GM12878 (cell line): ENCODE data around the gene IL17RB. TPM values are rescaled to one million over a fixed set of nuclear protein-coding genes. Genes with fewer than 3 reads are reported as not detected.

Experiments used
- ATAC-seq: fragments of 200-7000 bp; cut with Tn5 transposase; 3 replicates; pipeline ENCODE4 v1.9.1; 2020; ENCODE audit warnings: mild to moderate bottlenecking, moderate library complexity
- BruUV-seq: library from RNA; stranded (reverse); fragments of 400-500 nt; replicated peaks from 2 replicates; lab custom pipeline; 2021; lab: Mats Ljungman, UMichigan
- CTCF ChIA-PET: fragments of 300-600 bp; sonication (Branson Sonifier 250); formaldehyde crosslinking; extraction: SDS; loops from one replicate; lab custom pipeline; 2021; ENCODE audit warnings: inconsistent platforms; lab: Yijun Ruan, JAX
- POLR2A ChIA-PET: fragments of 350-600 bp; formaldehyde crosslinking; extraction: SDS; loops from one replicate; lab custom pipeline; 2021; ENCODE audit warnings: inconsistent platforms; lab: Charles Lee
- RAD21 ChIA-PET: fragments of 300-600 bp; sonication (Branson Sonifier 250); formaldehyde crosslinking; loops from one replicate; lab custom pipeline; 2023; ENCODE audit warnings: antibody characterized with exemption; ENCODE audit not compliant: unreplicated experiment; lab: Charles Lee
- SMC1A ChIA-PET: fragments of 300-600 bp; sonication (Branson Sonifier 250); formaldehyde crosslinking; loops from one replicate; lab custom pipeline; 2023; ENCODE audit not compliant: unreplicated experiment, uncharacterized antibody; lab: Charles Lee
- DNase-seq: peaks from one replicate; pipeline ENCODE4 v3.0.0-alpha.2; 2011; ENCODE audit warnings: low read depth, low spot score
- FAIRE-seq: peaks from 3 replicates; lab custom pipeline; 2011; peaks lifted over from hg19 to GRCh38; lab: Jason Lieb, UNC
- H2AFZ ChIP-seq: 2 replicates; pipeline ENCODE4 v1.6.0; 2011; ENCODE audit warnings: low read depth, low read length, control low read depth; ENCODE audit not compliant: control insufficient read depth
- H3K27ac ChIP-seq: 2 replicates; pipeline ENCODE4 v1.5.1; 2011; ENCODE audit warnings: control low read depth; ENCODE audit not compliant: control insufficient read depth, insufficient read depth
- H3K27me3 ChIP-seq, 2 experiments: replicated peaks in 1 of 2; 2 replicates each; pipeline versions ENCODE4 v1.6.0 to v1.6.1; 2011; ENCODE audit warnings: low read length in 1 of 2; ENCODE audit not compliant: control insufficient read depth in 2 of 2, insufficient read depth in 2 of 2
- H3K36me3 ChIP-seq, 2 experiments: 2 replicates each; pipeline ENCODE4 v1.5.1; 2011; ENCODE audit warnings: low read length in 1 of 2; ENCODE audit not compliant: control insufficient read depth in 2 of 2, insufficient read depth in 2 of 2
- H3K4me1 ChIP-seq: 2 replicates; pipeline ENCODE4 v1.6.1; 2011; ENCODE audit warnings: mild to moderate bottlenecking, low read length, moderate library complexity, mixed read lengths; ENCODE audit not compliant: control insufficient read depth, insufficient read depth
- H3K4me2 ChIP-seq: 2 replicates; pipeline ENCODE4 v1.6.0; 2011; ENCODE audit warnings: control low read depth; ENCODE audit not compliant: control insufficient read depth, insufficient read depth
- H3K4me3 ChIP-seq: fragments of 200-600 bp; sonication (generic); 2 replicates; pipeline ENCODE4 v1.5.1; 2016
- H3K79me2 ChIP-seq: 2 replicates; pipeline ENCODE4 v1.6.0; 2011; ENCODE audit warnings: low read length; ENCODE audit not compliant: control insufficient read depth, insufficient read depth
- H3K9ac ChIP-seq: 2 replicates; pipeline ENCODE4 v1.8.0; 2011; ENCODE audit warnings: low read length, control low read depth, mixed read lengths; ENCODE audit not compliant: control insufficient read depth, insufficient read depth
- H3K9me3 ChIP-seq: replicated peaks from 3 replicates; pipeline ENCODE4 v1.5.1; 2011; ENCODE audit warnings: mild to moderate bottlenecking, low read length; ENCODE audit not compliant: control insufficient read depth, insufficient read depth
- H4K20me1 ChIP-seq: 2 replicates; pipeline ENCODE4 v1.6.0; 2011; ENCODE audit not compliant: control insufficient read depth, insufficient read depth
- DPF2 ChIP-seq: fragments of 450-650 bp; IDR thresholded peaks from 2 replicates; pipeline ENCODE4 v1.6.1; 2017; ENCODE audit warnings: mild to moderate bottlenecking
- IKZF1 ChIP-seq: fragments of 450-650 bp; conservative IDR thresholded peaks from 2 replicates; pipeline ENCODE4 v1.6.1; 2017; ENCODE audit warnings: antibody characterized with exemption, mild to moderate bottlenecking
- RCOR1 ChIP-seq: conservative IDR thresholded peaks from 2 replicates; pipeline ENCODE4 v1.6.1; 2012; ENCODE audit warnings: low read depth, low read length, improper control_type of control experiment
- WGBS: methylation state at CpG from one replicate; pipeline ENCODE4 v1.1.6; 2016; ENCODE audit warnings: low lambda C conversion rate; ENCODE audit not compliant: insufficient replicate concordance, insufficient coverage; ENCODE audit errors: missing lambda C conversion rate; 5-methylcytosine and 5-hydroxymethylcytosine counted together
- in situ Hi-C: fragments of 300-500 bp; cut with MboI; formaldehyde crosslinking; loops from 9 replicates; pipeline ENCODE4 v1.14.3; 2018; ENCODE audit warnings: mixed read lengths
- intact Hi-C: fragments of 100-400 bp; cut with micrococcal nuclease; formaldehyde crosslinking; loops from one replicate; pipeline ENCODE4 v1.14.2; 2022; ENCODE audit not compliant: unreplicated experiment
- polyA plus RNA-seq, 11 experiments: library from polyadenylated mRNA; depleted of rRNA in 4 of 11; unstranded in 6 of 11; stranded (reverse) in 5 of 11; fragments of >200 nt; fragmentation: Nextera tagmentation in 4 of 11; fragmentation: Illumina TruSeq in 1 of 11; extraction: Ambion mirVana in 4 of 11; extraction: Trizol in 1 of 11; gene quantifications; 1 replicate in 1 of 11; 2 replicates in 10 of 11; pipeline versions ENCODE4 v1.2.1 to v1.2.3, GENCODE V29; 2011 to 2016; ENCODE audit warnings: inconsistent platforms in 2 of 11, missing spikeins in 2 of 11, low read depth in 1 of 11
- total RNA-seq, 4 experiments: library from RNA; depleted of rRNA in 3 of 4; stranded (reverse); fragments of >200 nt in 3 of 4; fragmentation: Illumina TruSeq in 1 of 4; extraction: Trizol in 1 of 4; gene quantifications; 2 replicates each; pipeline versions ENCODE4 v1.2.1 to v1.2.3, GENCODE V29; 2013 to 2021
- TF ChIP-seq, protein P1 (sequence below): IDR thresholded peaks from 2 replicates; pipeline ENCODE4 v1.6.1; 2012; ENCODE audit warnings: low read length, inconsistent platforms

The IL17RB gene
- total and polyA plus RNA-seq, 10 of the 15 experiments (the other 5 are each of a cell fraction or from before 2014, with no cell fraction given) = 1.9 to 17.2 (median 2.9) TPM

GRCh38 chr3:53807117-53807810 lies 39.1 kb upstream of the IL17RB start:
- no peaks in the 10 kb centered on the region for H3K36me3 ChIP-seq
- no peaks in the 10 kb centered on the region for H3K27me3 ChIP-seq
- DNase-seq = no peak
- intact Hi-C loops (no loop called here), in situ Hi-C loops (no loop called here)
- H2AFZ ChIP-seq = no peak overlapping the region; the same call in 1 of the 2 replicates
- H3K4me2 ChIP-seq = no peak overlapping the region
- H3K27ac ChIP-seq = no peak overlapping the region
- WGBS = 56% methylated on average over 15 of the region's 15 CpGs
- no peak for FAIRE-seq
- ATAC-seq = peak; percentile 46
- CTCF ChIA-PET = interaction anchor here (0.6 to 1.2 kb wide), 4 partner anchors 24 to 422 kb away, joined by 3 to 4 read pairs (median 3); no protein-coding TSS in a partner anchor
- POLR2A ChIA-PET = interaction anchor here (0.9 to 1.0 kb wide), 3 partner anchors 38 to 74 kb away, joined by 3 to 5 read pairs (median 3); no protein-coding TSS in a partner anchor
- SMC1A ChIA-PET = interaction anchor here (0.7 to 2.2 kb wide), 6 partner anchors 9 to 83 kb away, joined by 3 to 10 read pairs (median 4); no protein-coding TSS in a partner anchor
- no peak overlapping the region for H3K9ac ChIP-seq
- H4K20me1 ChIP-seq = no peaks in the 10 kb centered on the region
- TF ChIP-seq, protein P1, sequence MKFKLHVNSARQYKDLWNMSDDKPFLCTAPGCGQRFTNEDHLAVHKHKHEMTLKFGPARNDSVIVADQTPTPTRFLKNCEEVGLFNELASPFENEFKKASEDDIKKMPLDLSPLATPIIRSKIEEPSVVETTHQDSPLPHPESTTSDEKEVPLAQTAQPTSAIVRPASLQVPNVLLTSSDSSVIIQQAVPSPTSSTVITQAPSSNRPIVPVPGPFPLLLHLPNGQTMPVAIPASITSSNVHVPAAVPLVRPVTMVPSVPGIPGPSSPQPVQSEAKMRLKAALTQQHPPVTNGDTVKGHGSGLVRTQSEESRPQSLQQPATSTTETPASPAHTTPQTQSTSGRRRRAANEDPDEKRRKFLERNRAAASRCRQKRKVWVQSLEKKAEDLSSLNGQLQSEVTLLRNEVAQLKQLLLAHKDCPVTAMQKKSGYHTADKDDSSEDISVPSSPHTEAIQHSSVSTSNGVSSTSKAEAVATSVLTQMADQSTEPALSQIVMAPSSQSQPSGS = no peak
- TF ChIP-seq IKZF1 (peak; percentile 7; the same call in 1 of the 2 replicates), RCOR1 (no peak)
- RAD21 ChIA-PET = interaction anchor here (0.9 to 1.7 kb wide), 3 partner anchors 32 to 37 kb away, joined by 3 to 9 read pairs (median 4); no protein-coding TSS in a partner anchor
- no peaks in the 10 kb centered on the region for H3K79me2 ChIP-seq
- no peak overlapping the region for H3K4me3 ChIP-seq
- no TSS peak for BruUV-seq
- H3K9me3 ChIP-seq = no peaks in the 10 kb centered on the region
- peaks cover 17% of the 10 kb centered on the region for H3K4me1 ChIP-seq

DNA sequence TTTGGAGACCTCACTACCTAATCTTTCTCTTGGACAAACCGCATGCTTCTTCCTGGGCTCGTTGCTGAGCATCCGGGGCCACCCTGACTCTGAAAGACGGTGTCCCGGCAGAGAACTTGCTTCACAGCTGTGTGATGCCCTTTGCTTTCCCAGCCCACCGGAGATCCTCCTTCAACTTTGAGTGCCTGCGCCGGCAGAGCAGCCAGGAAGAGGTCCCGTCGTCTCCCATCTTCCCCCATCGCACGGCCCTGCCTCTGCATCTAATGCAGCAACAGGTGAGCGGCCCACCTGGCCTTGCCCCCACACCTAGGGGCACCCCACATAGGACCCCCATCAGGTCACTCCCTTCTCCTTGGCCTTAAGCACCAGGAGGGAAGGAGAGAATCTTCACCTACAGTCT lies 37.9 kb upstream of the IL17RB start:
- Histone ChIP-seq H2AFZ (no peak overlapping the region), H3K27me3 (no peaks in the 10 kb centered on the region), H4K20me1 (no peaks in the 10 kb centered on the region), H3K9me3 (no peaks in the 10 kb centered on the region), H3K79me2 (no peaks in the 10 kb centered on the region), H3K4me3 (no peak overlapping the region), H3K27ac (no peak overlapping the region), H3K36me3 (no peaks in the 10 kb centered on the region), H3K9ac (no peak overlapping the region), H3K4me1 (peaks cover 17% of the 10 kb centered on the region), H3K4me2 (no peak overlapping the region)
- no peak for TF ChIP-seq DPF2
- no peak for DNase-seq
- ATAC-seq = no peak
- no TSS peak for BruUV-seq
- no peak for FAIRE-seq
- CTCF ChIA-PET = interaction anchor here (1.3 kb wide), 1 partner anchor 8 kb away, joined by 4 read pairs; no protein-coding TSS in a partner anchor
- 78% methylated on average over 13 of the region's 13 CpGs for WGBS
- intact Hi-C loops = no loop called here
- POLR2A ChIA-PET = no interaction called here
- SMC1A ChIA-PET = interaction anchor here (0.8 kb wide), 1 partner anchor 23 kb away, joined by 3 read pairs; no protein-coding TSS in a partner anchor
- in situ Hi-C loops = no loop called here
- RAD21 ChIA-PET = no interaction called here
